CD4-positive, alpha-beta T cell treated with Interleukin-15 for 4 hours (primary cell): ENCODE measurements around the gene RABL2A.
"Not testable (repeated sequence)": the region's sequence is repeated elsewhere in the genome, so short reads cannot be mapped to it uniquely, and the experiment has no call there.

ENCODE experiments used
- DNase-seq: peaks from one replicate; pipeline ENCODE4 v3.0.0-alpha.2; 2020; ENCODE audit warnings: low spot score

The RABL2A gene

DNA sequence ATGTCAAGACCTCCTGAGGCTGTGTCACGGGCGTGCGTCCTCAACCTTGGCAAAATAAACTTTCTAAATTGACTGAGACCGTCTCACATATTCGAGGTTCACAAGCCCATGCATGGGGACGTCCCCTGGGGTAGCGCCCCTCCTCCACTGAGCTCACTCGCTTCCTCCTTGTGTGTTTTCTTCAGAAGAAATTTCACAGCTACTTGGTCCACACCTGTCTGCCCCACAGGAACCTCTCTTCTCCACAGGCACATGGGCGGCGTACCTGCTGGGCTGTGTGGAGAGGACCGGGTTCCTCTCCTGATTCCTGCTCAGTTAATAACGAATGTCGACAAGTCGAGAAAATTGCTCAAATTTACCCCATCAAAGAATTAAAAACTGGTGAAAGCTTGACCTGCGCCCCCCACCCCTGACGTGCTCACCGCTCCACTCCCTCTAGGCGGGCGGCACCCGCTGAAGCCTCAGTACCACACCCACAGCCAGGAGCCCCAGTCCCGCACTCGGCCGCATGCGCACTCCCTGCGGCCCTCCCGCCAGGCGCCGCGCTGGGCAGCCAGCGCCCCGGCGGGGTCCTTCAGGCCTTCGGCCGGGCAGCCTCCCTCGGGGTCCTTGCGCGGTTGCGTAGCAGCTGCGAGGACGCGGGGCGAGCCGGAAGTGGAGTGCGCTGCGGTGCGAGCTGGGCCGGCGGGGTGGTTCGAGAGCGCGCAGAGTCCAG lies at the start of gene RABL2A:
TSS of gene RABL2A (plus strand) at position 651 of the 715 bp plus-strand sequence. CDS start 1,341 bp downstream, outside the sequence.
- DNase-seq, result peak; percentile 89

DNA sequence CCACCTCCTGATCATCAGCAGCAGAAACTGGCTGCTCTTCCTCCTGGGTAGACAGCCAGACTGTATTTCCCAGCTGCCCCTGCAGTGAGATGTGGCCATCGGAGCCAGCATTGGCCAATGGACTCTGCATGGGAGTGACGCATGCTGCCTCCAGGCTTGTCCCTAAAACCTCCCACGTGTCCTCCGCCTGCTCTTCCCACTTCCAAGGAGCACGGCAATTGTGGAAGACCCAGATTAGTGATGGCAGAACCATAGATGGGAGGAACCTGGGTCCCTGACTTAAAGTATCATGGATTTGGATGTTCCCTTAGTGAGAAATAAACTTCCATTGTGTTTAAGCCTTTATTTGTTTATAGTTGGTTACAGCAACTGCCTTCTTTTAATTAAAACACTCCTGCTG lies 48.6 kb upstream of the RABL2A start:
- not testable (repeated sequence) for DNase-seq

- not testable (repeated sequence) for DNase-seq
Measured at GRCh38 chr2:113582473-113582872, 44.6 kb upstream of the RABL2A start.

GRCh38 chr2:113583521-113584225 lies 43.4 kb upstream of the RABL2A start:
- peak; percentile 75 for DNase-seq

DNA sequence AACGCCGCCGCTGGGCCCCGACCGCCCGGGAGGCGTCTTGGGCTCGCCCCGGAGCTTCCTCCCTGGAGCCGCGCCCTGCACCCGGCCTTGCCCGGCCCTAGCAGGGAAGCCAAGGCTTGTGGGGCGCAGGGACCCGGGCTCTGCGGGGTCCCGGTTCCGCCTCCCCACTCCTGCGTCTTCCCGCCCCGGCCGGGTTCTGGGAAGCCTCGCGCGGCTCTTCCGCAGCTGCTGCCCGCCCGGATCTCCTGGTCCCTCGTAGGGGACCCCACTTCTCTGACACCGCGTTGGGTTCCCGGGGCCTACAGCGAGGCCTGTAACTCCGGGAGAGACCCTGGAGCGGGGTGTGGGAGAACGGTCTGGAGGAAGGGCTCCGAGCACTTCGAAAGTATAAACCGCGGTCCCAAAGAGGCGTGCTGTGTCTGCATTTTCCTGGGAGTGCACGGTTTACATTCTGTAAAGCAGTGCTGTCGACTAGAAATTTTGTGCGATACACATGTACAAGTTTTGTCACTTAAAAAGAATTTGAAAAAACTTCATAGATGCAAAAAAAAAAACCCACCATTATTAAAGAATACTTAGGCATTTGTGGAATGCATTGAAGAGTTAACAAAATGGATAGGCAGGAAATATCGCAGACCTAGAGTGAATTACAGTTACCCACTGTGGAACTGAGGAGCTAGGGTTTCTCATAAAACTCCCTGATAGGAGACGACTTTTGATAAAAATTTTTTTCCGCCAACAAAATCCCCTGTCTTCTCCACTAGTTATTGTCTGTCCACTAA lies 42.6 kb upstream of the RABL2A start:
- not testable (repeated sequence) for DNase-seq

- DNase-seq, result peak; percentile 62
Measured at GRCh38 chr2:113587201-113587600, 39.9 kb upstream of the RABL2A start.

GRCh38 chr2:113589591-113589990 lies 37.5 kb upstream of the RABL2A start:
- DNase-seq, result not testable (repeated sequence)

- not testable (repeated sequence) for DNase-seq
Measured at GRCh38 chr2:113591926-113592325, 35.1 kb upstream of the RABL2A start.

DNA sequence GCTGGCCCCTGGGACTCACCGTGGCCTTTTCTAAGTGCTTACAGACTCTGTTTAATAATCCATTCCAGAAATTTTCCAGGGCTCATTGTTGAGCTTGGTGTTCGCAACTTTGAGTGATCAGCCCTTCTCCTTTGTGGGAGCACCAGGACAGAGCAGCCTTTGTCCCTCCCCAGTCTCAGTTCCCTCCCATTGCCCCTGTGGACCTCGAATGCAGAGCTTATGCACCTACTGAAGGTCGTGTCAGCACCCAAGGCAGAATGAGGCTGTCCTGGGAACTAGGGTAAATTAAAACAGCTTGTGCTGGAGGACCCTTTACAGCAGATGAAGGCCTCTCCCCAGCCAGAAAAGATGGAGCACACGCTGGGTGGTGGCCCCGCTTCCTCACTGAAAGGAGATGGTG lies 33.8 kb upstream of the RABL2A start:
- DNase-seq, result not testable (repeated sequence)

- DNase-seq, result not testable (repeated sequence)
Measured at GRCh38 chr2:113595725-113596124, 31.3 kb upstream of the RABL2A start.

GRCh38 chr2:113597164-113597563 lies 29.9 kb upstream of the RABL2A start:
- not testable (repeated sequence) for DNase-seq

- DNase-seq, result not testable (repeated sequence)
Measured at GRCh38 chr2:113597572-113597971, 29.5 kb upstream of the RABL2A start.

- DNase-seq, result not testable (repeated sequence)
Measured at GRCh38 chr2:113598180-113598579, 28.9 kb upstream of the RABL2A start.

- not testable (repeated sequence) for DNase-seq
Measured at GRCh38 chr2:113598738-113599137, 28.3 kb upstream of the RABL2A start.

GRCh38 chr2:113599208-113599607 lies 27.9 kb upstream of the RABL2A start:
- not testable (repeated sequence) for DNase-seq

GRCh38 chr2:113602040-113602769 lies 24.9 kb upstream of the RABL2A start:
- DNase-seq, result peak; percentile 24

- no peak for DNase-seq
Measured at GRCh38 chr2:113602869-113603466, 24.1 kb upstream of the RABL2A start.

GRCh38 chr2:113603467-113604084 lies 23.5 kb upstream of the RABL2A start:
- DNase-seq, result peak; percentile 88

DNA sequence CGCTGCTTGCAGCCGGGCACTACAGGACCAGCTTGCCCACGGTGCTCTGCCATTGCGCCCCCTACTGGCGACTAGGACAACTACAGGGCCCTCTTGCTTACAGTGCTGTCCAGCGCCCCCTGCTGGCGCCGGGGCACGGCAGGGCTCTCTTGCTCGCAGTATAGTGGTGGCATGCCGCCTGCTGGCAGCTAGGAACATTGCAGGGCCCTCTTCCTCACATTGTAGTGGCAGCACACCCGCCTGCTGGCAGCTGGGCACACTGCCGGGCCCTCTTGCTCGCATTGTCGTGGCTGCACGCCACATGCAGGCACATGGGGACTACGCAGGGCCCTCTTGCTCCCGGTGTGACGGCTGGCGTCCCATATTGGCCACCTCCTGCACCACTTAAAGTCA lies 23.0 kb upstream of the RABL2A start:
- peak; percentile 95 for DNase-seq

GRCh38 chr2:113604661-113605060 lies 22.4 kb upstream of the RABL2A start:
- not testable (repeated sequence) for DNase-seq

DNA sequence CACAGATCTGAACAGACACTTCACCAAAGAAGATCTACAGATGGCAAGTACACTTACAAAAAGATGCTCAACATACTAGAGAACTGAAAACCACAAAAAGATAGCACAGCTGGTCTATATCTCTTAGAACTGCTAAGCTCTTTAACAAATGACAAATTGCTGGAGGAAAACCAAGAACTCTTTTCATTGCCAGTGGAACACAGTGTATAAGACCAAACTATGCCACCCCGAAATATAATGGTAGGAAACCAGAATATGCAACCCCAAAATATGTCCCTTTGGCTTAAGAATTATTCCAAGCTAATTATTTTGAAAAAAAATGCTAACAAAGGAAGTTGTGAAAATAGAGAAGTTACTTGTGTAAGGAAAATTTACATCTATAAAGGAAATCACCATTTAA lies 21.0 kb upstream of the RABL2A start:
- not testable (repeated sequence) for DNase-seq
